K562 (cell line): ENCODE results near the gene NOL12. TPM values are rescaled to one million over a fixed set of nuclear protein-coding genes. Genes with fewer than 3 reads are reported as not detected.

Source experiments
- CHD1 ChIP-seq: fragments of 200-600 bp; sonication (generic); IDR thresholded peaks from one replicate; pipeline ENCODE4 v1.6.1; 2012; ENCODE audit warnings: mild to moderate bottlenecking, moderate library complexity, low read length, inconsistent platforms
- DPF2 ChIP-seq: fragments of 450-650 bp; IDR thresholded peaks from 2 replicates; pipeline ENCODE4 v1.6.1; 2016
- HEY1 ChIP-seq: fragments of 250-450 bp; sonication (Bioruptor Pico); IDR thresholded peaks from 2 replicates; pipeline ENCODE4 v1.5.0; 2020; ENCODE audit warnings: mild to moderate bottlenecking, moderate library complexity, borderline replicate concordance
- NEUROD1 ChIP-seq: fragments of 150-350 bp; IDR thresholded peaks from 2 replicates; pipeline ENCODE4 v1.6.1; 2014; ENCODE audit warnings: borderline replicate concordance, low read length, low read depth; ENCODE audit not compliant: partially characterized antibody
- POLR2B ChIP-seq: fragments of 450-650 bp; IDR thresholded peaks from 2 replicates; pipeline ENCODE4 v1.6.1; 2018; ENCODE audit warnings: low read depth; ENCODE audit not compliant: partially characterized antibody
- POLR3A ChIP-seq: IDR thresholded peaks from 2 replicates; pipeline ENCODE4 v1.6.1; 2011; ENCODE audit warnings: borderline replicate concordance, mild to moderate bottlenecking, moderate library complexity; ENCODE audit not compliant: insufficient read length, insufficient read depth; ENCODE audit errors: extremely low read depth
- POU5F1 ChIP-seq: fragments of 150-350 bp; IDR thresholded peaks from 2 replicates; pipeline ENCODE4 v1.6.1; 2014; ENCODE audit warnings: borderline replicate concordance, low read length, low read depth, mild to moderate bottlenecking; ENCODE audit not compliant: partially characterized antibody
- PYGO2 ChIP-seq: fragments of 450-650 bp; IDR thresholded peaks from 2 replicates; pipeline ENCODE4 v1.6.1; 2016; ENCODE audit warnings: mild to moderate bottlenecking, missing genetic modification characterization, moderate library complexity, missing compliant biosample characterization
- RBM22 ChIP-seq: fragments of 200-400 bp; formaldehyde crosslinking; IDR thresholded peaks from 2 replicates; pipeline ENCODE4 v1.6.1; 2018; ENCODE audit warnings: low read length, low read depth; ENCODE audit not compliant: poor library complexity, severe bottlenecking
- SIN3B ChIP-seq: fragments of 450-650 bp; IDR thresholded peaks from 2 replicates; pipeline ENCODE4 v1.6.1; 2017; ENCODE audit warnings: low read depth, mild to moderate bottlenecking, moderate library complexity
- SNIP1 ChIP-seq: fragments of 450-650 bp; IDR thresholded peaks from 2 replicates; pipeline ENCODE4 v1.7.1; 2017; ENCODE audit warnings: low read depth, mild to moderate bottlenecking
- STAT5A ChIP-seq: IDR thresholded peaks from 2 replicates; pipeline ENCODE4 v1.6.1; 2012; ENCODE audit warnings: low read length, inconsistent platforms, borderline replicate concordance
- ZNF232 ChIP-seq: sonication (generic); formaldehyde crosslinking; IDR thresholded peaks from 2 replicates; pipeline ENCODE4 v1.8.0; 2022; ENCODE audit warnings: mild to moderate bottlenecking, missing genetic modification reagents
- ZNF274 ChIP-seq: IDR thresholded peaks from 2 replicates; pipeline ENCODE4 v1.6.1; 2011; ENCODE audit warnings: low read depth, mild to moderate bottlenecking, low read length, moderate library complexity, borderline replicate concordance
- ZNF41 ChIP-seq: fragments of 250-450 bp; sonication (Bioruptor Pico); conservative IDR thresholded peaks from 2 replicates; pipeline ENCODE4 v1.4.0; 2020; ENCODE audit warnings: mild to moderate bottlenecking
- polyA plus RNA-seq, 8 experiments: library from polyadenylated mRNA; depleted of rRNA in 4 of 8; stranded (reverse) in 5 of 8; unstranded in 3 of 8; fragments of >200 nt; fragmentation: Nextera tagmentation in 2 of 8; fragmentation: Illumina TruSeq in 1 of 8; extraction: Ambion mirVana in 2 of 8; extraction: Trizol in 1 of 8; gene quantifications; 2 replicates each; pipeline versions ENCODE4 v1.2.1 to v1.2.3, GENCODE V29; 2011 to 2014; ENCODE audit warnings: inconsistent platforms in 1 of 8, missing spikeins in 1 of 8
- total RNA-seq, 7 experiments: library from RNA; depleted of rRNA in 6 of 7; stranded (reverse); fragments of >200 nt in 6 of 7; fragmentation: Illumina TruSeq in 2 of 7; extraction: Trizol in 2 of 7; gene quantifications; 2 replicates each; pipeline versions ENCODE4 v1.2.1 to v1.2.3, GENCODE V29; 2011 to 2021; ENCODE audit warnings: low replicate concordance in 1 of 7
- TF ChIP-seq, protein P1 (sequence below), 2 experiments: IDR thresholded peaks in 1 of 2; conservative IDR thresholded peaks in 1 of 2; 2 replicates each; pipeline ENCODE4 v1.6.1; 2016; ENCODE audit warnings: low read depth in 2 of 2, mild to moderate bottlenecking in 1 of 2, missing compliant biosample characterization in 1 of 2, missing genetic modification characterization in 1 of 2, moderate library complexity in 1 of 2
- TF ChIP-seq, protein P2 (sequence below): fragments of 250-450 bp; sonication (Bioruptor Pico); IDR thresholded peaks from 2 replicates; pipeline ENCODE4 v1.9.0; 2021; ENCODE audit warnings: mild to moderate bottlenecking
- TF ChIP-seq, protein P3 (sequence below): sonication (generic); formaldehyde crosslinking; IDR thresholded peaks from 2 replicates; pipeline ENCODE4 v1.8.1; 2023; ENCODE audit warnings: mild to moderate bottlenecking, missing genetic modification reagents
- TF ChIP-seq, protein P4 (sequence below): fragments of 250-450 bp; sonication (Bioruptor Pico); IDR thresholded peaks from 2 replicates; pipeline ENCODE4 v1.8.0; 2022; ENCODE audit warnings: moderate library complexity, mild to moderate bottlenecking, inconsistent platforms
- TF ChIP-seq, protein P5 (sequence below), 2 experiments: fragments of 200-800 bp in 1 of 2; sonication (Bioruptor generic) in 1 of 2; sonication (generic) in 1 of 2; formaldehyde crosslinking in 1 of 2; IDR thresholded peaks in 1 of 2; conservative IDR thresholded peaks in 1 of 2; 2 replicates each; pipeline versions ENCODE4 v1.5.0 to v1.6.1; 2016 to 2020; ENCODE audit warnings: missing compliant biosample characterization in 1 of 2, missing genetic modification characterization in 1 of 2, missing genetic modification reagents in 1 of 2

The NOL12 gene
- total and polyA plus RNA-seq, 9 of the 15 experiments (the other 6 are each of a cell fraction or from before 2014, with no cell fraction given): 2.8 to 40.9 (median 28.5) TPM

DNA sequence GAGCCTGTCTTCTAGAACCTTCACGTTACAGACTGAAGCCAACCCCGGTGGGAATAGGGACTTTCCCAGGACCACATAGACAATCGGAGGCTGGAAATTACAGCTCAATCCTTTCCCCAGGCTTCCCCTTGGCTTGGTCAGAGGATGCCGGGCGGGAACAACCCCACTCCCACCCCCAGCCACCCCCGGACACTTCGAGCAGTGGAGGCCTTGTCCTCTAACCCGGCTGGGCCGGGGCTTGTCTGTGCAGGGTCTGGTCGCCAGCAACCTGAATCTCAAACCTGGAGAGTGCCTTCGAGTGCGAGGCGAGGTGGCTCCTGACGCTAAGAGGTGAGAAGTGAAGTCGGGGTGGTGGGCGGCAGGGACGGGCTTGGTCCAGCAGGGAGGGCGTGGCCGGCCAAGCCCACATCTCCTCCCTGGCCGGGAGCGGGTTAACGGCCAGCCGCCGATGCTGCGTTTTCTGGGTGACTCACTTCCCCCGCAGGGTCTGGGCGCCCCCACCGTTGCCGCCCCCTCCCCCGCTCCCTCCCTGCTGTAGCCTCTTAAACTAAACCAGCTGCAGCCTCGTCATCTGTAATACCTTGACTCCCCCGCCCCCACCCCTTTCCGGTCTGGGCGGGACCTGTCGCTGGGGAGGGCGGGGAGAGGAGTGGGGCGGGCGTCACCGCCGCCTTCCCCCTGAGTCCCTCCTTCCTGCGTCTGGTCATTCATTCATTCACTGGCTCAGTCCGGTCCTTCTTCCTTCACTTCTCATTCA lies 9.2 kb upstream of the NOL12 start (continued):
- TF ChIP-seq, protein P1, sequence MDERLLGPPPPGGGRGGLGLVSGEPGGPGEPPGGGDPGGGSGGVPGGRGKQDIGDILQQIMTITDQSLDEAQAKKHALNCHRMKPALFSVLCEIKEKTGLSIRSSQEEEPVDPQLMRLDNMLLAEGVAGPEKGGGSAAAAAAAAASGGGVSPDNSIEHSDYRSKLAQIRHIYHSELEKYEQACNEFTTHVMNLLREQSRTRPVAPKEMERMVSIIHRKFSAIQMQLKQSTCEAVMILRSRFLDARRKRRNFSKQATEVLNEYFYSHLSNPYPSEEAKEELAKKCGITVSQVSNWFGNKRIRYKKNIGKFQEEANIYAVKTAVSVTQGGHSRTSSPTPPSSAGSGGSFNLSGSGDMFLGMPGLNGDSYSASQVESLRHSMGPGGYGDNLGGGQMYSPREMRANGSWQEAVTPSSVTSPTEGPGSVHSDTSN (CRISPR knock-in tag; IDR thresholded peaks at IDR 0.05; ENCODE audit: low read depth): no peak
- TF ChIP-seq, protein P1 (tag; conservative IDR thresholded peaks at IDR 0.05; ENCODE audit: low read depth): no peak
- TF ChIP-seq, protein P2, sequence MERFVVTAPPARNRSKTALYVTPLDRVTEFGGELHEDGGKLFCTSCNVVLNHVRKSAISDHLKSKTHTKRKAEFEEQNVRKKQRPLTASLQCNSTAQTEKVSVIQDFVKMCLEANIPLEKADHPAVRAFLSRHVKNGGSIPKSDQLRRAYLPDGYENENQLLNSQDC (CRISPR knock-in tag): no peak
- TF ChIP-seq, protein P3, sequence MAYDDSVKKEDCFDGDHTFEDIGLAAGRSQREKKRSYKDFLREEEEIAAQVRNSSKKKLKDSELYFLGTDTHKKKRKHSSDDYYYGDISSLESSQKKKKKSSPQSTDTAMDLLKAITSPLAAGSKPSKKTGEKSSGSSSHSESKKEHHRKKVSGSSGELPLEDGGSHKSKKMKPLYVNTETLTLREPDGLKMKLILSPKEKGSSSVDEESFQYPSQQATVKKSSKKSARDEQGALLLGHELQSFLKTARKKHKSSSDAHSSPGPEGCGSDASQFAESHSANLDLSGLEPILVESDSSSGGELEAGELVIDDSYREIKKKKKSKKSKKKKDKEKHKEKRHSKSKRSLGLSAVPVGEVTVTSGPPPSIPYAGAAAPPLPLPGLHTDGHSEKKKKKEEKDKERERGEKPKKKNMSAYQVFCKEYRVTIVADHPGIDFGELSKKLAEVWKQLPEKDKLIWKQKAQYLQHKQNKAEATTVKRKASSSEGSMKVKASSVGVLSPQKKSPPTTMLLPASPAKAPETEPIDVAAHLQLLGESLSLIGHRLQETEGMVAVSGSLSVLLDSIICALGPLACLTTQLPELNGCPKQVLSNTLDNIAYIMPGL (CRISPR knock-in tag): no peak
- TF ChIP-seq ZNF232 (CRISPR knock-in tag): no peak
- TF ChIP-seq POLR2B: no peak
- TF ChIP-seq SIN3B: no peak
- TF ChIP-seq DPF2: peak; percentile 79
- TF ChIP-seq STAT5A: no peak; the same call in 1 of the 2 replicates
- TF ChIP-seq SNIP1: no peak
- TF ChIP-seq, protein P4, sequence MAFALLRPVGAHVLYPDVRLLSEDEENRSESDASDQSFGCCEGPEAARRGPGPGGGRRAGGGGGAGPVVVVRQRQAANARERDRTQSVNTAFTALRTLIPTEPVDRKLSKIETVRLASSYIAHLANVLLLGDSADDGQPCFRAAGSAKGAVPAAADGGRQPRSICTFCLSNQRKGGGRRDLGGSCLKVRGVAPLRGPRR (CRISPR knock-in tag): no peak
- TF ChIP-seq ZNF41 (CRISPR knock-in tag): no peak
- TF ChIP-seq PYGO2 (tag): no peak
- peak; percentile 44 for TF ChIP-seq NEUROD1
- no peak for TF ChIP-seq POLR3A
- no peak for TF ChIP-seq RBM22
- TF ChIP-seq, protein P5, sequence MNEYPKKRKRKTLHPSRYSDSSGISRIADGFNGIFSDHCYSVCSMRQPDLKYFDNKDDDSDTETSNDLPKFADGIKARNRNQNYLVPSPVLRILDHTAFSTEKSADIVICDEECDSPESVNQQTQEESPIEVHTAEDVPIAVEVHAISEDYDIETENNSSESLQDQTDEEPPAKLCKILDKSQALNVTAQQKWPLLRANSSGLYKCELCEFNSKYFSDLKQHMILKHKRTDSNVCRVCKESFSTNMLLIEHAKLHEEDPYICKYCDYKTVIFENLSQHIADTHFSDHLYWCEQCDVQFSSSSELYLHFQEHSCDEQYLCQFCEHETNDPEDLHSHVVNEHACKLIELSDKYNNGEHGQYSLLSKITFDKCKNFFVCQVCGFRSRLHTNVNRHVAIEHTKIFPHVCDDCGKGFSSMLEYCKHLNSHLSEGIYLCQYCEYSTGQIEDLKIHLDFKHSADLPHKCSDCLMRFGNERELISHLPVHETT (CRISPR knock-in tag; conservative IDR thresholded peaks at IDR 0.05 in 1 of 2, IDR thresholded peaks at IDR 0.05 in 1 of 2): no peak
- no peak for TF ChIP-seq HEY1 (CRISPR knock-in tag)
- no peak for TF ChIP-seq POU5F1
- TF ChIP-seq ZNF274: no peak
- no peak for TF ChIP-seq CHD1
